ENCODE results near the gene SLC39A5. TPM values are rescaled to one million over a fixed set of nuclear protein-coding genes. Genes with fewer than 3 reads are reported as not detected.
"Not testable (repeated sequence)": the region's sequence is repeated elsewhere in the genome, so short reads cannot be mapped to it uniquely, and the experiment has no call there.

The SLC39A5 gene
- total RNA-seq, 1 donor from 2014 or later, result not detected

- DNase-seq (ENCODE audit: low spot score), result no peak
Observed at GRCh38 chr12:56274299-56274698, 44.4 kb downstream of the SLC39A5 start.

DNA sequence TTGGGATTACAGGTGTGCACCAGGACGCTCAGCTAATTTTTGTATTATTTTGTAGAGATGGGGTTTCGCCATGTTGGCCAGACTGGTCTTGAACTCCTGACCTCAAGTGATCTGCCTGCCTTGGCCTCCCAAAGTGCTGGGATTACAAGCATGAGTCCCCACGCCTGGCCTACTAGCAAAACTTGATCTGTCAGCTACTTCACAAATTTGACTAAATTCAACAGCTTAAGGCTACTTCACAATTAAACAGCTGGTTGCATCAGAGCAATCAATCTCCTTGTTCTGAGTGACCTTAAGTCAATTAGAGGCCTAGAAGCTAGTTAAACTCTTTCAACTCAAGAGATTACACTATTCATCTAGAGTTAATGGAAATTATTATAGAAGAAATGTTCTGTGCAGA lies 49.1 kb downstream of the SLC39A5 start:
- DNase-seq (ENCODE audit: low spot score), result no peak

DNA sequence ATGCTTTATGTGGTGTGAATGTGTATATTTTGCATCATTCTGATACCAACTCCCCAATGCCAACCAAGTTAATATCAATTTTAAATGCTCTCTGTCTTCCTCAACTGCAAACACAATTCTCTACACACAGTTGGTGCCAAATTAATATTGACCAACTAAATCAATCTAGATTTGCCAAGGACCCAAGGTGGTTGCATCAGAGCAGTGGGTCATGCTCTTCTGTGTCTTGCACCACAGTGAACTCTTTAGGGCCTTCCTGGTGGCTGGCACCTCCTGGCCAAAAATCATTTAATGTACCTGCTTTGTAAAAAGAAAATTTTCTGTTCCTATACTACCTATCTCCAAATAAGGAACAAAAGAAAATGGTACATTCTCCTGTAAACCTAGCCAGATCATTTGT lies 51.0 kb downstream of the SLC39A5 start:
- DNase-seq (ENCODE audit: low spot score), result no peak

- DNase-seq (ENCODE audit: low spot score), result no peak
Observed at GRCh38 chr12:56282030-56282429, 52.2 kb downstream of the SLC39A5 start.

DNA sequence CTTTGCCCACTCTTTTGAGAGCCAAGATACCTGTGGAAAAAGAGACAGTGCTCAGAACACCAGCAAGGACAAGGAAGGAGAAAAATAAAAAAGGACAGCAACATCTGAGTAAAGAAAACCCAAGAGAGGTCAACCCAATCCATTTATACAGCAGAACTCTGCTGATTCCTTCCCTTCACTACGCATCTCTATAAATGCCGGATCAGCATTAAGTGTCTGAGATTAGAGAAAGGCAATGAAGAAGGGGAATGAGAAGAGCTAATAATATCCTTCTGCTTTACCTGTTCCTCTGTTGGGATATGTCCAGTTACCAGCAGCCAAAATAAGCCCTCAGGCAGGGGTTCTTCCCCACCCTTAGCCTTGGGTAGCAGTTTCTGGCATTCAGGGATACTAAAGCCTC lies 52.7 kb downstream of the SLC39A5 start:
- DNase-seq (ENCODE audit: low spot score), result no peak

DNA sequence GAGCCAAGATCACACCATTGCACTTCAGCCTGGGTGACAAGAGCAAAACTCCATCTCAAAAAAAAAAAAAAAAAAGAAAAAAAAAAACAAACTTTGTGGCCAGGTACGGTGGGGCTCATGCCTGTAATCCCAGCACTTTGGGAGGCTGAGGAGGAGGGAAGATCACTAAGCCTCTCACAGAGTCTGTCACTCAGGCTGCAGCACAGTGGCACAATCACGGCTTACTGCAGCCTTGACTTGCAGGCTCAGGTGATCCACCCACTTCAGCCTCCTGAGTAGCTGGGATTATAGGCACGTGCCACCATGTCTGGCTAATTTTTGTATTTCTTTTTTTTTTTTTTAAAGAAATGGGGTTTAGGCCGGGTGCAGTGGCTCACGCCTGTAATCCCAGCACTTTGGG lies 54.4 kb downstream of the SLC39A5 start:
- DNase-seq (ENCODE audit: low spot score), result not testable (repeated sequence)

DNA sequence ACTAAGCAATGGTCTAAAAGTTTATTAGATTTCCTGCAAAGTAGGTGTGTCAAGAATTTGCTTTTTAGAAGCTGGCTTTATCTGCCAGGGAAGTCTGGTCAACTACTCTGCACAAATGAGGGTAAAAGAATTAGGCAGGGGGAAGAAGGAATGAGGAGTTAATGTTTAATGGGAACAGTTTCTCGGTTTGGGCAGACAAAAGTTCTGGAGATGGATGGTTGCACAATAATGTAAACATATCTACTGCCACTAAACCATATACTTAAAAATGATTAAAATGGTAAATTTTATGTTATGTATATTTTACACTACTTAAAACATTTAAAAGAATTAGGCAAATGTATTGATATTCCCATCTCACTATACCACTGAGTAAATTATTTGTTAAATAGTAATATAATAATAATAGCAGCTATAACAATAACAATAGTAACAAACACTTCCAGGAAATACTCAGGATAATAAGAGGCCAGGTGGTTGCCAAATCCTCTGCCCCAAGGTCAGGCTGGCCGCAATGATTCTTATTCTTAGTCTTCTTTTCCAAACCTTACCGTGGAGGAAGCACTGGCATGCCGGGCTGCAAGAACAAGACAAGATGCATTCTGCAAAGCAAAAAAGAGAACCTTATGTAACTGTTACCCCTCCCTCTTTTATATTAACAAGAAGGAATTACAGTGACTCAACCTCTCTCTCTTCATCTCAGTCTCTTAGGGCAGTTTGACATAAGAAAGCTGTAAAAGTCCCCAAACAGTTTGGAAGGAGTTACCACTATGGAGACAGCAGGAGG lies 56.4 kb downstream of the SLC39A5 start:
- no peak for DNase-seq (ENCODE audit: low spot score)

Other genes with a start within 250 kb of the SLC39A5 start
- 43.8 TPM for gene SUOX, start 232.8 kb upstream of the SLC39A5 start, total RNA-seq (ENCODE audit: insufficient read depth, low replicate concordance)
- gene IKZF4, start 209.0 kb upstream of the SLC39A5 start, total RNA-seq (ENCODE audit: insufficient read depth, low replicate concordance), result 4.3 TPM
- 76.8 TPM for gene RPS26, start 188.1 kb upstream of the SLC39A5 start, total RNA-seq (ENCODE audit: insufficient read depth, low replicate concordance)
- 3.1 TPM for gene ERBB3, start 149.9 kb upstream of the SLC39A5 start, total RNA-seq (ENCODE audit: insufficient read depth, low replicate concordance)
- 69.8 TPM for gene PA2G4, start 125.5 kb upstream of the SLC39A5 start, total RNA-seq (ENCODE audit: insufficient read depth, low replicate concordance)
- 3,505 TPM for gene RPL41, start 113.4 kb upstream of the SLC39A5 start, total RNA-seq (ENCODE audit: insufficient read depth, low replicate concordance)
- gene ZC3H10, start 111.8 kb upstream of the SLC39A5 start, total RNA-seq (ENCODE audit: insufficient read depth, low replicate concordance), result 4.8 TPM
- 66.4 TPM for gene ESYT1, start 101.8 kb upstream of the SLC39A5 start, total RNA-seq (ENCODE audit: insufficient read depth, low replicate concordance)
- 38.8 TPM for gene MYL6B, start 77.5 kb upstream of the SLC39A5 start, total RNA-seq (ENCODE audit: insufficient read depth, low replicate concordance)
- gene MYL6, start 71.7 kb upstream of the SLC39A5 start, total RNA-seq (ENCODE audit: insufficient read depth, low replicate concordance), result 2,679 TPM
- gene SMARCC2, start 40.6 kb upstream of the SLC39A5 start, total RNA-seq (ENCODE audit: insufficient read depth, low replicate concordance), result 37.6 TPM
- 68.9 TPM for gene RNF41, start 8.1 kb upstream of the SLC39A5 start, total RNA-seq (ENCODE audit: insufficient read depth, low replicate concordance)
- 10.8 TPM for gene NABP2, start 5.7 kb upstream of the SLC39A5 start, total RNA-seq (ENCODE audit: insufficient read depth, low replicate concordance)
- 5.1 TPM for gene ANKRD52, start 28.3 kb downstream of the SLC39A5 start, total RNA-seq (ENCODE audit: insufficient read depth, low replicate concordance)
- 4.6 TPM for gene COQ10A, start 36.9 kb downstream of the SLC39A5 start, total RNA-seq (ENCODE audit: insufficient read depth, low replicate concordance)
- gene CS, start 70.3 kb downstream of the SLC39A5 start, total RNA-seq (ENCODE audit: insufficient read depth, low replicate concordance), result 35.2 TPM
- gene CNPY2, start 85.9 kb downstream of the SLC39A5 start, total RNA-seq (ENCODE audit: insufficient read depth, low replicate concordance), result 68.4 TPM
- 55.6 TPM for gene PAN2, start 103.9 kb downstream of the SLC39A5 start, total RNA-seq (ENCODE audit: insufficient read depth, low replicate concordance)
- 6.0 TPM for gene IL23A, start 108.8 kb downstream of the SLC39A5 start, total RNA-seq (ENCODE audit: insufficient read depth, low replicate concordance)
- 122 TPM for gene STAT2, start 130.1 kb downstream of the SLC39A5 start, total RNA-seq (ENCODE audit: insufficient read depth, low replicate concordance)
- gene APOF, start 132.8 kb downstream of the SLC39A5 start, total RNA-seq (ENCODE audit: insufficient read depth, low replicate concordance), result 2.2 TPM
- 4.8 TPM for gene TIMELESS, start 219.4 kb downstream of the SLC39A5 start, total RNA-seq (ENCODE audit: insufficient read depth, low replicate concordance)
- 2.9 TPM for gene MIP, start 224.6 kb downstream of the SLC39A5 start, total RNA-seq (ENCODE audit: insufficient read depth, low replicate concordance)
- gene SPRYD4, start 238.5 kb downstream of the SLC39A5 start, total RNA-seq (ENCODE audit: insufficient read depth, low replicate concordance), result 2.6 TPM

Data from umbilical cord (tissue), 2 donors.